ENCODE results near the gene UNC93B1. TPM values are rescaled to one million over a fixed set of nuclear protein-coding genes. Genes with fewer than 3 reads are reported as not detected.

The UNC93B1 gene
- total and polyA plus RNA-seq, 9 donors = 5.0 to 8.7 (median 6.4) TPM

GRCh38 chr11:68008381-68009337 lies 4.8 kb upstream of the UNC93B1 start:
- Histone ChIP-seq H3K4me1 (ENCODE audit: control insufficient read depth, insufficient read depth, low read length) (peaks cover 60% of the 10 kb centered on the region), H3K36me3 (ENCODE audit: control insufficient read depth, insufficient read depth, low read length) (no peaks in the 10 kb centered on the region), H3K27ac (ENCODE audit: low read length) (peak overlapping the region; percentile 59), H3K27me3 (ENCODE audit: control insufficient read depth, insufficient read depth, low read length) (peaks cover 4% of the 10 kb centered on the region), H3K4me3 (ENCODE audit: low read length) (no peak overlapping the region), H3K9me3 (replicated peaks; ENCODE audit: control insufficient read depth, low read depth, low read length) (no peaks in the 10 kb centered on the region)
- WGBS (ENCODE audit: insufficient coverage) = 78% methylated on average over 17 of the region's 27 CpGs
- peak; percentile 58 for DNase-seq

DNA sequence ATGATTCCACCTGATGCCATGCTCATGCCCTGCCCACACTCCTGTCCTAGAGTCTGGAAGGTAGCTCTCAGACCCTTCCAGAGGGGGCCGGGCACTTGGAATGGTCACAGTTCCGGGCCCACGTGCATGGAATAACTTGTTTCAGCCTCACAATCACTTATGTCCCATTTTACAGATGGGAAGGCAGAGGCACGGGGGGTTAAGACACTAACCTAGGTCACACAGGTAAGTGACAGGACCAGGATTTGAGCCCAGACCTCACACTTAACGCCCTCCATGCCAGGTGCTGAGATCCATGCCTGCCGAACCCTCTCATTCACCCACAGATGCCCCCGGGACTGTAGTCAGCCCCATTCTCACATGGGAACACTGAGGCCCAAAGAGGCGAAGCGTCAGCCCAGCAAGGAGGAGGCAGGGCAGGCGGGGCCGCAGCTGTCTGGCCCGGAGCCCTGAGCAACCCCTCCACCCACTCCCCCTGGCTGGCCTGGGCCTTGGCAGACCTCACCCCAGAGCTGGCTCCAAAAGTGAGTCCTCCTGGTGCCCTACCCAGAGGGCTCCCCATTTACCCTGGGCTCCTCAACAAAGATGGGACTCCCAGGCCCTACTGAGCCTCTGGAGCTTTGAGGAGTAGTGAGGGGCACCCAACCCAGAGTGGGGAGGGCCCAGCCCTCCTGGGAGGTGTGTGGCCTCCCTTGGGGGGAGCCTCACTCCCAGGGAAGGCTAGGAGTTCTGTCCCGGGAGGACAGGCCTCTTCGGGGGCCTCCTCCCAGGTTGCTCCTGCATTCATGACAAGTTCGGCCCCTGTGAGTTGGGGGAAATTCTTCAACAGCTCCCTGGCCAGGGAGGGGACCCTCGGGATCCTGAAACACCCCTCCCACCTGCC lies 3.8 kb upstream of the UNC93B1 start:
- Histone ChIP-seq H3K27me3 (ENCODE audit: control insufficient read depth, insufficient read depth, low read length) (peaks cover 4% of the 10 kb centered on the region), H3K4me1 (ENCODE audit: control insufficient read depth, insufficient read depth, low read length) (peaks cover 53% of the 10 kb centered on the region), H3K4me3 (ENCODE audit: low read length) (no peak overlapping the region), H3K27ac (ENCODE audit: low read length) (no peak overlapping the region), H3K9me3 (replicated peaks; ENCODE audit: control insufficient read depth, low read depth, low read length) (no peaks in the 10 kb centered on the region), H3K36me3 (ENCODE audit: control insufficient read depth, insufficient read depth, low read length) (no peaks in the 10 kb centered on the region)
- DNase-seq = no peak
- 84% methylated on average over 12 of the region's 16 CpGs for WGBS (ENCODE audit: insufficient coverage)

- Histone ChIP-seq H3K4me3 (ENCODE audit: low read length) (no peak overlapping the region), H3K36me3 (ENCODE audit: control insufficient read depth, insufficient read depth, low read length) (no peaks in the 10 kb centered on the region), H3K27ac (ENCODE audit: low read length) (no peak overlapping the region), H3K4me1 (ENCODE audit: control insufficient read depth, insufficient read depth, low read length) (peaks cover 52% of the 10 kb centered on the region), H3K27me3 (ENCODE audit: control insufficient read depth, insufficient read depth, low read length) (peaks cover 4% of the 10 kb centered on the region), H3K9me3 (replicated peaks; ENCODE audit: control insufficient read depth, low read depth, low read length) (no peaks in the 10 kb centered on the region)
- DNase-seq = no peak
- 83% methylated on average over 4 of the region's 7 CpGs for WGBS (ENCODE audit: insufficient coverage)
Measured at GRCh38 chr11:68006606-68007166, 2.8 kb upstream of the UNC93B1 start.

- no peak for DNase-seq
- WGBS (ENCODE audit: insufficient coverage) = 73% methylated on average over 9 of the region's 14 CpGs
- no peak overlapping the region for H3K27ac ChIP-seq (ENCODE audit: low read length)
- peaks cover 4% of the 10 kb centered on the region for H3K27me3 ChIP-seq (ENCODE audit: control insufficient read depth, insufficient read depth, low read length)
- H3K36me3 ChIP-seq (ENCODE audit: control insufficient read depth, insufficient read depth, low read length) = no peaks in the 10 kb centered on the region
- H3K4me3 ChIP-seq (ENCODE audit: low read length) = peak overlapping the region; percentile 46
- peaks cover 32% of the 10 kb centered on the region for H3K4me1 ChIP-seq (ENCODE audit: control insufficient read depth, insufficient read depth, low read length)
- H3K9me3 ChIP-seq (replicated peaks; ENCODE audit: control insufficient read depth, low read depth, low read length) = no peaks in the 10 kb centered on the region
Measured at GRCh38 chr11:68004551-68005335, 846 bp upstream of the UNC93B1 start.

GRCh38 chr11:68002938-68003845 lies 705 bp downstream of the UNC93B1 start:
- H3K4me3 ChIP-seq (ENCODE audit: low read length) = peak overlapping the region; percentile 46
- peaks cover 17% of the 10 kb centered on the region for H3K4me1 ChIP-seq (ENCODE audit: control insufficient read depth, insufficient read depth, low read length)
- H3K36me3 ChIP-seq (ENCODE audit: control insufficient read depth, insufficient read depth, low read length) = no peaks in the 10 kb centered on the region
- H3K27me3 ChIP-seq (ENCODE audit: control insufficient read depth, insufficient read depth, low read length) = peaks cover 4% of the 10 kb centered on the region
- H3K27ac ChIP-seq (ENCODE audit: low read length) = no peak overlapping the region
- H3K9me3 ChIP-seq (replicated peaks; ENCODE audit: control insufficient read depth, low read depth, low read length) = no peaks in the 10 kb centered on the region
- DNase-seq = peak; percentile 38
- 11% methylated on average over 65 of the region's 86 CpGs for WGBS (ENCODE audit: insufficient coverage)

DNA sequence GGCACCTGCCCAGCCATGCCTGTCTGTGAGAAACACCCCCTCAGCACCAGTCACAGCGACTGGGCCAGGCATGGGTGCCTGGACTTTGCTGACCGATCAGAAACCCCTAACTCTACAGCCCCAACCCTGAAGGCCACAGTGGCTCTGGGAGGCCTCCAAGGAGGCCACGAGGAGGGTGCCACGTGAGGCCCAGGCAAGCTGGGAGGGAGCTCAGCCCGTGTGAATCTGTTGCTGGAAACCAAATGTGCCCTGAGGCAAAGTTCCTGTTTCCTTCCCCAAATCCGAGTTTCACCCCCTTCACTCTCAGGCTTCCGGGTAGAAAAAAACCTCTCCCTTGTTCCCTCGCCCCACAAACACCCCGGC lies 1.3 kb downstream of the UNC93B1 start:
- Histone ChIP-seq H3K9me3 (replicated peaks; ENCODE audit: control insufficient read depth, low read depth, low read length) (no peaks in the 10 kb centered on the region), H3K4me3 (ENCODE audit: low read length) (peak overlapping the region; percentile 46), H3K27me3 (ENCODE audit: control insufficient read depth, insufficient read depth, low read length) (peaks cover 4% of the 10 kb centered on the region), H3K4me1 (ENCODE audit: control insufficient read depth, insufficient read depth, low read length) (peaks cover 10% of the 10 kb centered on the region), H3K36me3 (ENCODE audit: control insufficient read depth, insufficient read depth, low read length) (no peaks in the 10 kb centered on the region), H3K27ac (ENCODE audit: low read length) (no peak overlapping the region)
- WGBS (ENCODE audit: insufficient coverage) = 51% methylated on average over 9 of the region's 9 CpGs
- DNase-seq = peak; percentile 46

- WGBS (ENCODE audit: insufficient coverage) = 100% methylated on average over 2 of the region's 5 CpGs
- H3K9me3 ChIP-seq (replicated peaks; ENCODE audit: control insufficient read depth, low read depth, low read length) = no peaks in the 10 kb centered on the region
- peaks cover 11% of the 10 kb centered on the region for H3K4me1 ChIP-seq (ENCODE audit: control insufficient read depth, insufficient read depth, low read length)
- H3K27me3 ChIP-seq (ENCODE audit: control insufficient read depth, insufficient read depth, low read length) = peaks cover 4% of the 10 kb centered on the region
- H3K27ac ChIP-seq (ENCODE audit: low read length) = no peak overlapping the region
- no peak overlapping the region for H3K4me3 ChIP-seq (ENCODE audit: low read length)
- no peaks in the 10 kb centered on the region for H3K36me3 ChIP-seq (ENCODE audit: control insufficient read depth, insufficient read depth, low read length)
- DNase-seq = no peak
Measured at GRCh38 chr11:67999704-68000103, 4.2 kb downstream of the UNC93B1 start.

DNA sequence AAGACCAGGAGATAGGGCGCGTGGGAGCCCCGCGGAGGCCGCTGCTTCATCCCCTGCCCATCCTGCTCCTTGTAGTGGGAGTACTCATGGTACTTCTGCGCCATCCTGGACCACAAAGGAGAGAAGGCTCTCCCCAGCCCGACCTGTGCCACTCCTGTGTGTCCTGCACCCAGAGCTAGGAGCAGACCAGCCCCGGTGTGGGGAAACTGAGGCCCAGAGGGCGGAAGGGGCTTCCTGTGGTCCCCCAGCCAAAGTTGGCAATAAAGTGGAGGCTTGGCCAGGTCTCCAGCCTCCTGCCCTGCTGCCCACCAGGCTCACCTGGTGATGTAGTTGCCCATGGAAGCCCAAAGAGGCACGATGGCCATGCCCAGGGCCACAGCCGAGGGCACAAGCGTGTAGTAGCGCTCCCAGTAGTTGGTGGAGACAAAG lies 4.7 kb downstream of the UNC93B1 start:
- WGBS (ENCODE audit: insufficient coverage) = 96% methylated on average over 11 of the region's 13 CpGs

More for the DNA sequence above, 4.7 kb downstream of the UNC93B1 start:
- Histone ChIP-seq H3K27ac (ENCODE audit: low read length) (no peak overlapping the region), H3K4me1 (ENCODE audit: control insufficient read depth, insufficient read depth, low read length) (peaks cover 6% of the 10 kb centered on the region), H3K36me3 (ENCODE audit: control insufficient read depth, insufficient read depth, low read length) (no peaks in the 10 kb centered on the region), H3K9me3 (replicated peaks; ENCODE audit: control insufficient read depth, low read depth, low read length) (no peaks in the 10 kb centered on the region), H3K4me3 (ENCODE audit: low read length) (no peak overlapping the region), H3K27me3 (ENCODE audit: control insufficient read depth, insufficient read depth, low read length) (peaks cover under 1% of the 10 kb centered on the region)
- no peak for DNase-seq
